Retina (tissue), 1 donor: ENCODE data around the gene PIP5K1A.
"Not testable (repeated sequence)": the region's sequence is repeated elsewhere in the genome, so short reads cannot be mapped to it uniquely, and the experiment has no call there.

Experiments used
- DNase-seq: peaks from one replicate; pipeline ENCODE4 v3.0.0-alpha.2; 2016

Gene PIP5K1A

GRCh38 chr1:151259351-151259750 is 61.0 kb downstream of the PIP5K1A start:
- no peak for DNase-seq

GRCh38 chr1:151265446-151266236 is 67.3 kb downstream of the PIP5K1A start:
- DNase-seq: no peak

DNA sequence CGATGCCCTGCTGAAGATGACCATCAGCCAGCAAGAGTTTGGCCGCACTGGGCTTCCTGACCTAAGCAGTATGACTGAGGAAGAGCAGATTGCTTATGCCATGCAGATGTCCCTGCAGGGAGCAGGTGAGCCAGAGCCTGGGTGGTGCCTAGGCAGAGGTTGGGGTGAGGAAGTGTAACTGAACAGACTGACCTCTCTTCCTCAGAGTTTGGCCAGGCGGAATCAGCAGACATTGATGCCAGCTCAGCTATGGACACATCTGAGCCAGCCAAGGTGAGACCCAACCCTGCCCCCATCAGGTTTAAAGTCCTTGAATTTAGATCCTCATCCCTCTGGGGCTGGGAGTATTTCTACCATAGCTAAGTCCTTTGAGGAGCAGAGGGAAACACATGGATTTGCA is 68.0 kb downstream of the PIP5K1A start:
- no peak for DNase-seq

GRCh38 chr1:151266821-151267220 is 68.5 kb downstream of the PIP5K1A start:
- no peak for DNase-seq

GRCh38 chr1:151267760-151268159 is 69.4 kb downstream of the PIP5K1A start:
- DNase-seq: no peak

DNA sequence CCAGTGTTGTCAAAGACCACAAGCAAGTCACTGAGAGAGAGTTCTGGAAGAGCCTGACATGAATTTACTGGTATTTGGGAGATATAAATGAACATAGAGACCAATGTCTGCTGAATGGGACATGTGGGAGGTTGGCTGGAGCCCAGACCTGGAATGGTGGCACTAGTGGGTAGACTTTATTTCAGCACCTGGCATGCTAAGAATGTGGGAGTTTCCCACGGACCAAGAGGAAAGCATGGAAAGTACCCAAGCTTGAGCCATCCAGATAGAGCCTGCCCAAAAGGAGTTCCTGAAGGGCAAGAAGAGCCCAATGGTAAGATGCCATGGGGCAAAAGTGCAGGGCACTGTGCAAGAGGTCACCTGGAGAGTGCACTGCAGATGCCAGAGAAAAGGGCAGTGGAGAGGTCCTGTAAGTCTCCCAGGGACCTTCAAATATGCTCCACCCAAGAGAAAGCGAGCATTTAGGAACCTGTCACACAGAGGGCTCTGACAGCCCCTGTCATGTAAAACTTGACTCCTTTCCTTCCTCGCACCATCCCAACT is 75.6 kb downstream of the PIP5K1A start:
- DNase-seq: no peak

DNA sequence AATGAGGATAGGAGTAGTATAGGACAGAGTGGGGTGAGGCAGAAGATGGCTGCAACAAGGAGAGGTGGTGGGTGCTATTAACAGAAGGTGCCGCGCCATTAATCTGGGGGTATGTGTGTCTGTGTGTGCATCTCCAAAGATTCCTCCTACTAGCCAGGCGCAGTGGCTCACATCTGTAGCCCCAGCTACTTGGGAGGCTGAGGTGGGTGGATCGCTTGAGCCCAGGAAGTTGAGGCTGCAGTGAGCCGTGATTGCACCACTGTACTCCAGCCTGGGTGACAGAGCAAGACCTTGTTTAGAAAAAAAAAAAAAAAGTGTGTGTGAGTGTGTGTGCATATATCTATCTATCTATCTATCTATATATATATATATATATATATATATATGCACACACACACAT is 77.0 kb downstream of the PIP5K1A start:
- DNase-seq: not testable (repeated sequence)

GRCh38 chr1:151277249-151277648 is 78.9 kb downstream of the PIP5K1A start:
- DNase-seq: no peak

- peak; percentile 99 for DNase-seq
Observed at GRCh38 chr1:151281225-151281968, 83.0 kb downstream of the PIP5K1A start.

DNA sequence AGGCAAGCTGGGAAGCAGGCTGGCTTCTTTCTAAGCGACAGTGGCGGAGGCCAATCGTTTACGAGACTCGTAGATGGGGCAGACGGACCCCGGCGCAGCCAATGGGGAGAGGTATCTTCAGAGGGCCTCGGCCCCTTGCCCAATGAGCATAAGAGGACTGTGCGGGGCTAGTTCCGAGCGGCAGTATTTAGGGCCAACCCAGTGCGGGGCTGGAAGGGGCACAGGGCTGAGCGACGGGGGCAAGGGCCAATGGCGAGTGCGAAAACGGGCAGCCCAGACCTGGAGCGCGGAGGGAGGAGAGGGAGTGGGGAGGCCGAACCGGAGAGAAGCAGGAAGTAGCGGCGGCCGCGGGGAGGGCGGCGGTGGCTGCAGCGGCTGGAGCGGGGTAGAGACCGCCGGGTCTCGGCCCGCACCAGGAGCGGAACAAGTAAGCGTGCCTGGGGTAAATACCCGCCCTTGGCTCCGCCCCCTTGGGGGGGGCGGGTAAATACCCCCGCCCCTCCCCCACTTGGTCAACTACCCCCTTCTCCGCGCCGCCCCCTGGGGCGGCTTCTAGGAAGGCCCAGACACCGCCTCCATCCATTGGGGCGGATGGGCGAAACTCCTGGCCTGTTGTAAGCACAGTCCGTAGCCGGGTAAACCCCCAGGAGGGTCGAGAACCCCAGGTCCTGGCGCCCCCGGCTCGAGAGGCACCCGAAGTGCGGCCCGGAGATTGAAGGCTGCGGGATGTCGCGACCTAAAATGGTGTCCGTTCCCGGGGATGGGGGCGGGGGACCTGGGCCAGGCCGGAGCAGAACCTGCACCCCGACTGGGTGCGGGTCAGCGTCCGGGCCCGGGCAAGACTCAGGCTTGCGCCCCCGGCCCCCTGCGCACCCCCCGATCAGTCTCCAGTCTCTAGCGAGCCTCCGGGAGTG is 83.9 kb downstream of the PIP5K1A start, which contains the start of gene ZNF687:
TSS of gene ZNF687 (plus strand) at position 331 of the 914 bp plus-strand sequence. CDS start 3,993 bp downstream, outside the sequence.
- DNase-seq: peak; percentile 98

DNA sequence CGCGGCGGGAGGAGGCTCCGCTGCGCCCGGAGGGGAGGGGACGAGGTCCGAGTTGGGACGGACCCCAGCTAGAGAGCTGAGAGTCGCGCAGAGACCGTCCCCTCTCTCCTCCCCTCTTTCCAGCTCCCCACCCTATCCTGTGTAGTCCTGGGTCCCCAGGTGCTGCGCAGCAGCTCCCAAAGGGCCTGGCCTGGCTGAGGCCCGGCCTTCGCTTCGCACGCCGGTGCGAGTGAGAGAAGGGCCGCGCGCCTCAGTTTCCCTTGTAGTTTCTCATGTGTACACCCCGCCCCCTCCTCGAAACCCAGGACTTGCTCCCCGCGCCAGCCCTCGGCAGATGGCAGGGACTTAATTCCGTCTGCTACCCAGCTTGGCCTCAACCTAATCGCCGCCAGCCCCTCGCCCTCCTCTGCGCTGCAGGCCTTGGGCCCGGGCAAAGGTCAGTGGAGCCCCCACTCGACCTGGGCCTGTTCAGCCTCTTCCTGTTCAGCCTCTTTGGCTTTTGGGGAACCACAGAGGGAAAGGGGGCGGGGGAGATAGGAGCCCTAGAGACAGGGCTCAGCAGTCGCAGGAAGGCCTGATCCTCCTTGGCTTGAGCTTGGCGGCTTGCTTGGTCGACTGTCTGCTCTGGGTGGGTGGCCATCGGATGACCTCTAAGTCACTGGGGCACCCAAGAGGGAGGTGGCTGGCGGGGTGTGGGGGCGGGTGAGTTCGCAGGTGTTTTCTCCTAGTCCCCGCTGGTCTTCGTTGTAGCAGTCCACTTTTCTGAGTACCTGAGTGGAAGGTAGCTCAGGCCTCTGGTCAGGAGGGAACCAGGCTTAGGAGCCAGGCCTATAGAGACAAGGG is 84.8 kb downstream of the PIP5K1A start:
- DNase-seq: peak; percentile 69

DNA sequence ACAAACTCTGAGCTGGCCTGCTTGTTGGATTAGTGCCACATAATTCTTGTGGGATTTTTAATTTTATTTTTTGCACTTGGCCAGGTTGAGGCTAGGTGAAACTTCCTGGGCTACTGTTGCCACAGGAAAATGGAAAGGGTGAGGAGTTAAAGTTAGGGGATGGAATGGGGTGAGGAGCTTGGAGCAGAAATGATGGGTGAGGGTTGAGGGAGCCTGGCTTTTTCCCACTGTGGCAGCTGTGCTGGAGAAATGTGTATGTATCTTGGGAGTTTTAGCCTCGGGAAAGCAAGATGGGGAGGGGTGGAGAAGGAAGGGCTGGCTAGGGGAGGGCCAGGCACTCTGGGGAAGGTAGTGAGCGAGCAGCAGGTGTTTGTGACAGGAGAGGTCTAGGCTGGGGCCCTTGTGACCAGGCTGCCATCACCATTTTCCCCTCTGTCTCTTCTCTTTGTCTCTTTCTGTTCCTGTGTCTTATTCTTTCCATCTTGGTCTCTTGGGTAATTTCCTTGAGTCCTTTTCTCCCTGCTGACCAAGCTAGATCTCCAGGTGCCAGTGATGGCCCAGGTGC is 85.7 kb downstream of the PIP5K1A start:
- no peak for DNase-seq

- no peak for DNase-seq
Observed at GRCh38 chr1:151286619-151287340, 88.4 kb downstream of the PIP5K1A start.

GRCh38 chr1:151287341-151287699 is 89.0 kb downstream of the PIP5K1A start:
- DNase-seq: no peak

DNA sequence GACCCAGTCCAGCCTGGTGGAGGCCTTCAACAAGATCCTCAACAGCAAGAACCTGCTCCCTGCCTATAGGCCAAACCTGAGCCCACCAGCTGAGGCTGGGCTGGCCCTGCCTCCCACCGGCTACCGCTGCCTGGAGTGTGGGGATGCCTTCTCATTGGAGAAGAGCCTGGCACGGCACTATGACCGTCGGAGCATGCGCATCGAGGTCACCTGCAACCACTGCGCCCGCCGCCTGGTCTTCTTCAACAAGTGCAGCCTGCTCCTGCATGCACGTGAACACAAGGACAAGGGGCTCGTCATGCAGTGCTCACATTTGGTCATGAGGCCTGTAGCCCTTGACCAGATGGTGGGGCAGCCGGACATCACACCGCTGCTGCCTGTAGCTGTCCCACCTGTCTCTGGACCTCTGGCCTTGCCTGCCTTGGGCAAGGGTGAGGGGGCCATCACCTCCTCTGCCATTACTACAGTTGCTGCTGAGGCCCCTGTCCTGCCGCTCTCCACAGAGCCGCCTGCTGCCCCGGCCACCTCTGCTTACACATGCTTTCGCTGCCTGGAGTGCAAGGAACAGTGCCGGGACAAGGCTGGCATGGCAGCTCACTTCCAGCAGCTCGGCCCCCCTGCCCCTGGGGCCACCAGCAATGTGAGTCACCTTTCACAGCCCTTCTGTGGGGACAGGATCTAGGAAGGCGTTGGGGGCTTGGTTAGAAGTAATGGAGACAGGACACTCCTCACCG is 89.6 kb downstream of the PIP5K1A start:
- no peak for DNase-seq

GRCh38 chr1:151288502-151288901 is 90.2 kb downstream of the PIP5K1A start:
- no peak for DNase-seq

GRCh38 chr1:151289080-151289935 is 91.0 kb downstream of the PIP5K1A start:
- DNase-seq: no peak

DNA sequence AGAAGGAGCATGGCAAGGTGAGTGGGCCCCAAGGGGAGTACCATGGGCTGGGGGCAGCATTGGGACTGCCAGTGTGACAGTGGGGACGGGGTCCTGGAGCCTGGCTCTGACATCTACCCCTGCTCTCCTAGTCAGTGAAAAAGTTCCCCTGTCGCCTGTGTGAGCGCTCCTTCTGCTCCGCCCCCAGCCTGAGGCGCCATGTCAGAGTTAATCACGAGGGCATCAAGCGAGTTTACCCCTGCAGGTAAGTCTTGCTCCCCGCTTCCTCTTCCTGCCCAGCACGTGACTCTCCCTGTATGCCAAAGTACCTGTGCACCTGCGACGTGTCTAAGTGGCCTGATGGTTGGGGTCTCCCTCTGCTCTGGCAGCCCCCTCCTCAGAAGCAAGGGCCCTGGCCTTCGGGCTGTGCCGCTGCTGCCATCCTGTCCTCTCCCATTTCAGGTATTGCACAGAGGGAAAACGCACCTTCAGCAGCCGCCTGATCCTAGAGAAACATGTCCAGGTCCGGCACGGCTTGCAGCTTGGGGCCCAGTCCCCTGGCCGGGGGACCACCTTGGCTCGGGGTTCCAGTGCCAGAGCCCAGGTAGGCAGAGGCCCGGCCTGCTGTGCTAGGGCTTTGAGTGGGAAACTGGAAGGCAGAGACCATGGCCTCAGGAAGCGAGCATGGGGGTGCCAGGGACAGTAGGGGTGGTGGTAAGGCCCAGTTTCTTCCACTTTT is 91.8 kb downstream of the PIP5K1A start:
- DNase-seq: no peak
